Right renal pelvis (tissue), 4 donors: Measurements from ENCODE around the gene CD300LB. TPM values are rescaled to one million over a fixed set of nuclear protein-coding genes. Genes with fewer than 3 reads are reported as not detected.
A peak's percentile ranks its signal among the peaks of the same experiment; 100 is the strongest.
"Not testable (repeated sequence)": the region's sequence is repeated elsewhere in the genome, so short reads cannot be mapped to it uniquely, and the experiment has no call there.

Source experiments
- DNase-seq, 4 donors: peaks; one replicate each; pipeline ENCODE4 v3.0.0-alpha.2; 2013; ENCODE audit warnings: low read depth in 4 of 4, low spot score in 3 of 4, missing footprints in 1 of 4
- polyA plus RNA-seq, 4 donors: library from polyadenylated mRNA; unstranded; fragments of 120-200 nt; gene quantifications; one replicate each; pipeline ENCODE4 v1.2.1, GENCODE V29; 2013; ENCODE audit not compliant: insufficient read length in 4 of 4

The CD300LB gene
- polyA plus RNA-seq, result under 1 TPM; 0.07 to 0.19 (median 0.14) TPM

GRCh38 chr17:74531231-74531761 is at the start of gene CD300LB:
Gene CD300LB (minus strand): TSS chr17:74531475. CDS start chr17:74531350, 125 bp downstream.
- DNase-seq, result no peak

- no peak for DNase-seq
Observed at GRCh38 chr17:74579900-74580299, 48.6 kb upstream of the CD300LB start.

DNA sequence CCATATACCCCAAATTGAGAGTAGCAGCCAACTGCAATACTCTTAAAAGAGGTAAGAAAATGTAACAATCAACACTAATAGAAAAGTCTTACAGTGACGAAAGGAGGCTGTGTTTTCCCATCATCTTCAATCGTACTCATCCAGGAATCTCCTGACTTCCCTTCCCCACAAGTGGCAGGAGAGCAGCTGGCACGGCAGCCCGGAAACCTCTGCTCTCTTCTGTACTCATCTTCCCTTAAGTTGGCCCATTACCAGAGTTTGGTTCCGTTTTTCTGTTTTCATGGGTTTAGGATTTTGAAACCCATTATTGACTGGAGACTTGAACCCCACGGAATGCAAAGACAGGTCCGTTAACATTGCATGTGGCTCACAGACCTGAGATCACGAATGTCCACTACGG is 47.7 kb upstream of the CD300LB start:
- DNase-seq, result no peak

DNA sequence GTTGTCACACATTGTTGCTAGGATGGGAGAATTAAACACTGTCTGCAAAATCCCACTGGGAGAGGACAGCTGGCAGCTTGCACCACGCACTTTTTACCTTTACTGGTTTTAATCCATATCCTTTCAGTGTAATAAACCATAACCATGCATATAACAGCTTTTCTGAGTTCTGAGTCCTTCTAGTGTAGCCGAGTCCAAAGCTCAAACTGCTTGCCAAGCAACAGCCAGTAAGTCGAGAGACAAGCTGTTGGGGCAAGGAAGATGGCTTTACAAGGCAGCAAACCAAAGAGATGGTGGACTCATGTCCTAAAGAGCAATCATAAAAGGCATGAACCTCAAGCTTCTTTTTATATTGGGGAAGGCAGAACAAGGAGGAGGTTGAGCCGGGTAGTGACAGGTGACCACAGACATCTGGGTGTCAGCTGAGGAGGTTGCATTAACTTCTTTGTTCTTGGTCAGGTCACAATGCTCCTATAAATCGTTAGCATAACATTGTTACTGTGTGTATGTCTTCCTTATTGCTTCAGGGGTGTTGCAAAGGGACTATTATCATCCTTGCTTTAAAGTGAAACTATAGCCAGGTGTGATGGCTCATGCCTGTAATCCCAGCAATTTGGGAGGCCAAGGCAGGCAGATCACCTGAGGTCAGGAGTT is 43.3 kb upstream of the CD300LB start:
- DNase-seq, result no peak

- DNase-seq, result not testable (repeated sequence)
Observed at GRCh38 chr17:74573635-74574034, 42.4 kb upstream of the CD300LB start.

DNA sequence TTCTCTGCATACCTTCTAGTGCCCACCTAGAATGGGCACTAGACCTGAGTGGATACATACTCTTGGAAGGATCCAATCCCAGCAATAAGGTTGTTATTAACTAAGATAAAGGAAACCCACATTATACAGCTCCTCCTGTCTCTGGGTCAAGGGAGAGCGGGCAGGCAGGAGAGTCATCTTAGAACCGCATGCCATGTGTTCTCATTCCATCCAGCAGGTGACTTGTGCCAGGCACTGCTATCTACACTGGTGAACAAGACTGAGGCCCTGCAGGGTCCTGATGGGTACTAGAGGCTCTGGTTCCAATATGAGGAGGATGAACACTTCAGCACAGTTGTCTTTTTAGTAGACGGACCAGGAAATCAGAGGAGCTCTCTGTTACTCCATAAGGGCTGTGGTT is 41.9 kb upstream of the CD300LB start:
- no peak for DNase-seq

GRCh38 chr17:74571621-74572270 is 40.5 kb upstream of the CD300LB start:
- no peak for DNase-seq

DNA sequence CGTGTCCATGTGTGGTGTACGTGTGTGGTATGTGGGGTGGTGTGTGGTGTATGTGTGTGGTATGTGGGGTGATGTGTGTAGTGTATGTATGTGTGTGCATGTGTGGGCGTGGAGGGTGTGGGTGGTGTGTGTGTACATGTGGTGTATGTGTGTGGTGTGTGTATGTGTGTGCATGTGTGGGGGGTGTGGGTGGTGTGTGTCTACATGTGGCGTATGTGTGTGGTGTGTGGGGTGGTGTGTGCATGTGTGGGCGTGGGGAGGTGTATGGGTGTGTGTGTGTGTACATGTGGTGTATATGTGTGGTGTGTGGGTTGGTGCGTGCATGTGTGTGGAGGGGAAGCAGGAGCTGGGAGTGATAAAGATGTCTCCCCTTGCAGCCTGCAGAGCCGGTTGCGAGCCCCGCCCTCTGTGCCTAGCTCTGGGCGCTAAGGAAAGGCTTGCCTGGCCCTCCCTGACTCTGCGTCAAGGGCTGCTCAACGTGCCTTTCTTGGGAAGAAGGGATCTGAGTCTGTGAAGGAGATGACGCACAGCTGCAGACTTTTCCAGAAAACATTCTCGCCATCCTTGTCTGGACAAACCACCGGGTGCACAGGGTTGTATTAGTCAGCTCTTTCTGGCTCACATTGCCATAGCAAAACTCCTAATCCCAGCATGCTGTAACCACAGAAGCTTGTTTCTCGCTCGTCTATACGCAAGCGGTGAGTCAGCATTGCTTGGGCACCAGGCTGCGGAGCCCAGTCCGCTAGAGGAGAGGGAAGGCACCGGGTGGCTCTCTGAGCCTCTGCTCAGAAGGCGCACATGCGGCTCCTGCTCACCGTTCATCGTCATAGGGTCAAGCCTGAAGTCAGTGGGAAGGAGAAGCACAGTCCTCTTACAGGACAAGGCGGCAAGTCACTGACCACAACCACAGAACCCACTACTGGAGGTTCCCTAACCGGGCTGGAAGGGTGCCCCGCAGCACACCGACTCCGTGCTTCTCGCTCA is 38.0 kb upstream of the CD300LB start:
- DNase-seq, result no peak

DNA sequence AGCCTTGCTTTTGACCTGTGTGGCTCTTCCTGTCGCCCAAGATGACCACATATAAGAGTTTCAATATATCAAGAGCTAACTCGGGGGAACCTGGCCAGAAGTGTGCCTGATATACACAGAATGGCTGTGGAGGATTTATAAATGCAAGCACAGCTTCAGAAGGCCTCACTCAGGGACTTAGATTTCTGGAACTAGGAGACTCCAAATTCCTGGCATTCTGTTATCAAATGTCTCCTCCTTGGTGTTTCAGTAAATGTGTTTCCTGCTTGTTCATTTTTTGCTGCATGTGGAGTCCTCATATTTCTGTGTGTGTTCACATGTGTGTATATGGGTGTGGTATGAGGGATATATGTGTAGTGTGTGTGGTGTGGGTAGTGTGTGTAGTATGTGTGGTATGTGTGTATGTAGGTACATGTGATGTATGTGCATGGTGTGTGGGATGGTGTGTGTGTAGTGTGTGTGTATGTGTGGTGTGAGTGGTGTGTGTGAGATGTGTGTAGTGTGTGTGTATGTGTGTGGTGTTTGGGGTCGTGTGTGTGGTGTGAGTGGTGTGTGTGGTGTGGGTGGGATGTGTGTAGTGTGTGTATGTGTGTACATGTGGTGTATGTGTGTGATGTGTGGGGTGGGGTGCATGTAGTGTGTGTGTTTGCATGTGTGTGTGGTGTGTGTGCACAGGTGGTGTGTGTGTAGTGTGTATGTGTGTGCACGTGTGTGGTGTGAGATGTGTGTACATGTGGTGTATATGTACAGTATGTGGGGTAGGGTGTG is 37.0 kb upstream of the CD300LB start:
- no peak for DNase-seq

GRCh38 chr17:74567397-74567796 is 36.1 kb upstream of the CD300LB start, which contains the start of gene CD300H:
Gene CD300H (minus strand): TSS chr17:74567509.
- DNase-seq, result no peak

DNA sequence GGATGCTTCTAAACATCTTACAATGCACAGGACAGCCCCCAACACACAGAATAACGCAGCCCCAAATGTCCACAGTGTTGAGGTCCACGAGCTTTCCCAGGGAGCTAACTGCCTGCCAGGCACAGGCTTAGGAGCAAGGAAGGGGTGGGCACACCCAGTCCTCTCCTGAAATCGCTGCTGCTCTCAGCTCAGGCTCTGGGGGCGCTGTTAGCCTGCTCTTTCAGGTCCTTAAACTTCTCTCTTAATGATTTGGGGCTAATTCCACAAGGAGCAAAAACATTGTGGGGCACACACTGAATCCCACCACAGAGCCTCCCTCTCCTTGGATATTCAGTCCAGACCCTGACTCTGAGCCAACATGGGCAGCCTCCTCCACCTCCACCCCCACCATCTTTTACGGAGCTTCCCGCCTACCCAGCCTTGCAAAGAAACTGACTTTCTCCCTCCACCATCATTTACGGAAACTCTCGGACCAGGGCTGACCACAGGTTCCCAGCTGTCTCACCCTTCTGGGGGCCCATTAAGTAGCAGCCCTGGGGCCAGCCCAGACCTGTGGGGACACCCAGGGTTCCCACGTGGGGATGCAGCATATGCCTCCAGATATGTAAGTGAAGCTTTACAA is 35.0 kb upstream of the CD300LB start:
- DNase-seq, result peak in 1 of 4 donors; percentile 7

- DNase-seq, result no peak
Observed at GRCh38 chr17:74565126-74565525, 33.9 kb upstream of the CD300LB start.

DNA sequence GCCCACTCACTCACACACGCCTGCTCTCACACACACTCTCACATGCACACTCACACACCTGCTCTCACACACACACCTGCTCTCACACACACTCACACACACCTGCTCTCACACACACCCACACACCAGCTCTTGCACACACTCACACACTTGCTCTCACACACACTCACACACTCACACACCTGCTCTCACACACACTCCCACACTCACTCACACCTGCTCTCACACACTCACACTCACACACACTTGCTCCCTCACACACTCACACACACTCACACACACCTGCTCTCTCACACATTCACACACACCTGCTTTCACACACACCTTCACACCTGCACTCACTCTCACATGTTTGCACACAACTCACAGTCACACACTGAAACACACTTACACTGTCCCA is 32.1 kb upstream of the CD300LB start:
- DNase-seq, result no peak

GRCh38 chr17:74561586-74561985 is 30.3 kb upstream of the CD300LB start:
- no peak for DNase-seq

DNA sequence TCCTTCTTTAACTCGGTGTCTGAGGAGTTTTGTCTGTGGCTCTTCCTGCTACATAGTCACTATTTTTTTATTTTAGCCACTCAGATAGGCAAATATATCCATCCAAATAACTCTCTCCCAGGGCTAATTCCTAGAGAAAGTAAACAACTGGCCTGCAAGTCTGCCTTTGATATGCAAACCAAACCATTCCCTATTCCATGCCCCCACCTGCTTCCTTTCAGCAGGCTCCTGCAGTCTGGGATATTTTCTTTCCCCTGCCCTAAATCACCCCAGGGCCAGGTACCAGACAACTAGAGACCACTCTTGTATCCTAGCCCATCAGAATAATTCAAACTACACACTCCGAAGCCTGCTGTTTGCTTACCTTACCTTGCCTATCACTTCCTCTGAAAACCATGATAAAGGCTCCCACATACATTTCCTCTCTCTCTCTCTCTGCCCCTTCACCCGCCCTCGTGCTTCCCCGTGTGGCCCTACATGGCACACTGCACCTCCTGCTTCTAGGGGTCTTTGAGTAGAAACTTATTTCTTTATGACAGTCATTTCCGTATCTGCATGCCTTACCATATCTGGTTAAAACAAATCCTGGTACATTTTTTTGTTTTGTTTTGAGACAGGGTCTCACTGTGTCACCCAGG is 27.7 kb upstream of the CD300LB start:
- no peak for DNase-seq

DNA sequence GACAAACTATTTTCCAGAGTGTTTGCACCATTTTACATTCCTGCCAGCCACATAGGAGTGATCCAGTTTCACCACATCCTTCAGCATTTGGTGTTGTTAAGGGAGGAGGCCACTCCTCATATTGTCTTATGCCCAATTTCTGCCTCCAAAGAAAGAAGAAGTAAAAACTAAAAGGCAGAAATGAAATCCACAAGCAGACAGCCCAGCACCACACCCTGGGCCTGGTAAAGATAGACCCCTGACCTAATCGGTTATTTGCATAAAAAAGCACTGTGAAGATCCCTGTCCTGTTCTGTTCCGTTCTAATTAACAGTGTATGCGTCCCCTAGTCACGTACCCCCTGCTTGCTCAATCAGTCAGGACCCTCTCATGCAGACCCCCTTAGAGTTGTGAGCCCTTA is 27.1 kb upstream of the CD300LB start:
- DNase-seq, result not testable (repeated sequence)

GRCh38 chr17:74555427-74555940 is 24.2 kb upstream of the CD300LB start:
- no peak for DNase-seq

DNA sequence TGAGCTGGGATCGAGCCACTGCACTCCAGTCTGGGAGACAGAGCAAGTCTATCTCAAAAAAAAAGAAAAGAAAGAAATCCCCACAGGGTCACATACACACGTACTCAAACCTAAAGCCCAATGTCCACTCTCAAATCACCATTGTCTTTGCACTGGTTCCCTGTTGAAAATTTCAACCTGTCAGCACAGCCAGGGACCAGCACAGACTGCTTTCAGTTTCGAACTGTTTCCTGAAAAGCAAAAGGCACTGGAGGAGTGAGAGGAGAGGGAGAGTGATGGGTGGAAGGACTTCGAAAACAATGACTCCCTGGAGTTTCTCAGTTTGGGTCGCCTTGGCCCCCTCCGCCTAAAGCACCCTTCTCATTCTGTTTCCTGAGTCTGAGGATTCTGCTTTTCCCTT is 23.6 kb upstream of the CD300LB start:
- DNase-seq, result no peak

GRCh38 chr17:74552037-74552436 is 20.8 kb upstream of the CD300LB start:
- no peak for DNase-seq
